HG03280 (cell line): ENCODE results near the gene RUNX1.
"Not testable (repeated sequence)": the region's sequence is repeated elsewhere in the genome, so short reads cannot be mapped to it uniquely, and the experiment has no call there.

ENCODE experiments used
- ATAC-seq: cut with Tn5 transposase; IDR thresholded peaks from one replicate; pipeline ENCODE4 v1.9.1; 2021; ENCODE audit warnings: mild to moderate bottlenecking, moderate library complexity; ENCODE audit not compliant: unreplicated experiment

RUNX1 gene

DNA sequence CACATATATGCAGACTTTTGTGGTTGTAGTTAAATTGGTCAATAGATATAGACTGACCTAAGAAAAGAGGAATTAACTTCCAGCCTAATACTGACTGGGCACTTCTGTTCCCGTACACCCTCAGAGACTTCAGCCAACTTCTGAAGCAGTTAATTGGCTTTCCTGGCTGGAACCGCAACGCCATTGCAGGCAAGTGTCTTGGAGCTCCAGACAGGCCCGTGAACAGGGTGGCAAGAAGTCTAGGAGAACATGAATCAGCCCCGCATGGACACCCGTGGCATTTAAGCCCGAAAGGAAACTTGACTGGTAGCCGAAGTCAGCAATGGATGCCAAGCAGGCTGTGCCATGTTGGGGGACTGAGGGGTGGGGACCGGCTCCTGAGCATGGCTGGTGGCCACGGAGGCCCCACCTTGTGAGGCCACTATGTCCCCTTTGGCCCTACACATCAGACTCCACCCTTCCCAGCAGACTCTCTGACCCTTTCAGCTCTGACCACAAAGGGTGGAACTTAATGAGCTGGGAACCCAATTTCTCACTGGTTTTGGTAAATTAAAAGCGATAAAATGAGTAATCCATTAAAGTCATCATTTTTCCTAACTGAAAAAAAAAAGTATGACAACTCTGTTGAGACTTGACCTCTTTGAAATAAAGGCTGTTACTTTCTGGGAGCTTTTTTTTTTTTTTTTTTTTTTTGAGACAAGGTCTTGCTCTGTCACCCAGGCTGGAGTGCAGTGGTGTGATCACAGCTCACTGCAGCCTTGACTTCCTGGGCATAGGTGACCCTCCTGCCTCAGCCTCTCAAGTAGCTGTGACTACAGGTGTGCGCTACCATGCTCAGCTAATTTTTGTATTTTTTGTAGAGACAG lies 54.1 kb downstream of the RUNX1 start:
- ATAC-seq, result no peak

DNA sequence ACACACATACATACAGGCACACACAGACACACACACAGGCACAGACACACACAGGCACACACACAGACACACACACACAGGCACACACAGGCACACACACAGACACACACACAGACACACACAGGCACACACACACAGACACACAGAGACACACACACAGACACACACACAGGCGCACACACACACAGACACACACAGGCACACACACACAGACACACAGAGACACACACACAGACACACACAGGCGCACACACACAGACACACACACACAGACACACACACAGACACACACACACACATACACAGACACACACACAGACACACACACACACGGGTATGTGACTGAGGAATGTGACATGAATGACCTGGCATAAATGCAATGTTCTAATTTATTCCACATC lies 55.6 kb downstream of the RUNX1 start:
- not testable (repeated sequence) for ATAC-seq

DNA sequence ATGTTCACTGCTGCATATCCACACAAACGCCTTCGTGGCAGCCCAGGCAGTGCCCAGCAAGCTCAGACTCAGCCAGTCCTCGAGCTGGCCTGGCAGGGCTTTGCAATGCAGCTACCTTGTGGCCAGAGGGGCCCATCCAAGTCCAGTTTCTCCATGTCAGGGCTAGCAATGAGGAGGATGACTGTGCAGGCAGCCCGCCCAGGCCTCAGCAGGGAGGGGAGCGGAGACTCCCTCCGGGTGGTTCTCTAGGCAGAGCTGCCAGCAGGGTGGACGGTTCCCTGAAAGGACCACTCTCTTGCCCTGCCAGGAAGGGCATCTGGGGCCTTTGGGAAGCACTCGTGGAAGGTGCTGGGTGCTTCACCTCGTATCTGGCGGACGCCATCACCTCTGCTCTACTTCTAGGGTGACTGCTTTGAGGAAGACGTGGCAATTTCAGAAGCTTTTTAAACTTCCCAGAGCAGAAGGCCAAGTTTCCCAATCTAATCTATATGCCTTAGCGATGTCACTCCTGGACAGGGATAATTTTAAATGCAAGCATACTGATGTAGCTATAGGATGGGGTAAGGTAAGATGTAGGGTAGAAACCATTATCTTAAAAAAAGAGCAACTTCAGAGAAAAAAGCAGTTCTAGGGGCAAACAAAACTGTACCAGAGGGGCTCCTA lies 56.2 kb downstream of the RUNX1 start:
- ATAC-seq, result no peak

DNA sequence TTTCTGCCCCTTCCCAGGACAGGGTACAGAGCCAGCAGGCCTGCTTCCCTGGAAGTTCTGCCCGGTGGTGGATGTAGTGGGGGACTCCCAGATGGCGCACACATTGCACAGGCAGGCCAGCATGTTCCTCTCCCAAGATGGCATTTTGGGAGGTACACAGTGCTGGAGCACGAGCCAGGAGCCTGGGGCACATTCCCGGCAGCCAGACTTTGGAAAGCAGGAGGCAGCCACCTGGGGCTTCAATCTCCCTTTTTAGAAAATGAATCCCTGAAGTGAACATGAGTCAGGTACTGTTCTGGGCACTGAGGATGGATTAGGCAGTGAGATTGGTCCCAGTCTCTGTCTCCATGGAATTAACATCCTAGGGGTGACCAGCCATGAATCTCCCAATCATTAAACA lies 56.9 kb downstream of the RUNX1 start:
- ATAC-seq, result no peak

DNA sequence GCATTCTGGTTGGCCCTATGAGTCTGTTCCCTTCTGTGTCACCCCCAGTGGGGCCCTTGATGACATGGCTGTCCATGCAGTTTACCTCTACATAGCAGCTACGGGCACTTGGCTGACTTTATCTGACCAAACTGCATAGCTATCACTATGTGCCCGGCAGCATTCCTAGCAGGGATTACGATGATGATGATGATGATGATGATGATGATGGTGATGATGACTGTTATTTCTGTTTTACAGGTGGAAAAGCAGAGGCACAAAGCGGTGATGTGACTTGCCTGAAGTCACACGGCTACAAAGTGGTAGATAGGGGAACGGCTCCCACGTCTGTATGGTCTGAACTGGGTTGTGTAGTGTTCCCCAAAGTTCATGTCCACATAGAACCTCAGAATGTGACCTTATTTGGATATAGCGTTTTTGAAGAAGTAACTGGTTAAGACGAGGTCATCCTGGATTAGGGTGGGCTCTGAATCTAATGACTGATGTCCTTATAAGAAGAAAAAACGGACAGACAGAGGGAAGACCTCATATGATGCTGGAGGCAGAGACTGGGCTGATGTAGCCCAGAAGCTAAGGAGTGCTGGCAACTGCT lies 57.6 kb downstream of the RUNX1 start:
- no peak for ATAC-seq

DNA sequence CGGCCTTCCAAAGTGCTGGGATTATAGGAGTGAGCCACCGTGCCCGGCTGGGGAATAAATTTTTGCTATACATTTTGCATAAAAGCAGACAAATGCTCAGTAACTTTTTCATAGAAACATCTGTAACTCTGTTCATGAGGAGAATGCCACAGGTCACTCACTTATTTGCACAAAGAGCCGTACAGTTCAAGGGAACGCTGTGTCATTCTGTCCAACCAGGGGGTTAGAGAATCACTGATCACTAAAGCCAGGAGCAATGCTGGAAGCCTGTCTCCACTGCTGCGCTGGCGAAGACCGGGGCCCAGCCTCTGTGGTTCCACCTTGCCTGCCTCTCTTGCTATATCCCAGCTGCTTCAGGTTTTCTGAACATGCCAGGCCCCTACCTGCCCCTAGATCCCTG lies 58.3 kb downstream of the RUNX1 start:
- no peak for ATAC-seq

DNA sequence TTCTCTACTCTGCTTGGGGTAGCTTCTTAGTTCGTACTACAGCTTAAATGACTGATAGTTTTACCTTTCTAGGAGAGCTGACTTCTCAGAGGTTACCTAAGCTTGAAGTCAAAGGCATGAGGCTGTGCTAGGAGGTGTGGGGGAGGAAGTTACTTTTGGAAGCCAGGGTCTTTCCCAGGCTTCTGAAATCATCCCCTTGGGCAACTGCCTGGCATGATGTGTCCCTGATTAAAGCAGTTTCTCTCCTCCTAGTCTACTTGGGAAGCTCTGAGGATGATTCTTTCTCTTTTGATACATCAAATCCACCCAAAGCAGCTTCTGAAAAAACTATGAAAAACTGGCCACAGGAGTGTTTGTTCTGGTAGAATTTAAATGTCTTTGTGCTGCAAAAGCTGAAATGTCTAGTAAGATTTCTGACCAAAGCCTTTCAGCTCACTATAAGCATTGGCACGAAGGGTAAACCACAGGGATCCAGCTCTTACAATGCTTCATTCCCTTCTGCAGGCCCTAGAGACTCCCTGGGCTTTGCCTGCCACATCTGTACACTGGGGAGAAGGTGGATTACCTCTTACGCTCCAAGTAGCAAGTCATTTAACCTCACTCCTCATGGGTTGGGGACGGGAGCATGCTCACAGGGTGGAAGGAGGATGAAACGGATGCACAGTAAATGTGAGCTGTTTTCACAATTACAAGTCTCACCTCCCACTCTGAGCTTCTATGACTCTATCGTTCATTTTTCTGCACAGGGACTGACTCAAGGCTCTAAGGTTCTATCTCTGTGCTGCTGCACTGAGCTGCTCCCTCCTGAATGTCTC lies 59.6 kb downstream of the RUNX1 start:
- no peak for ATAC-seq

DNA sequence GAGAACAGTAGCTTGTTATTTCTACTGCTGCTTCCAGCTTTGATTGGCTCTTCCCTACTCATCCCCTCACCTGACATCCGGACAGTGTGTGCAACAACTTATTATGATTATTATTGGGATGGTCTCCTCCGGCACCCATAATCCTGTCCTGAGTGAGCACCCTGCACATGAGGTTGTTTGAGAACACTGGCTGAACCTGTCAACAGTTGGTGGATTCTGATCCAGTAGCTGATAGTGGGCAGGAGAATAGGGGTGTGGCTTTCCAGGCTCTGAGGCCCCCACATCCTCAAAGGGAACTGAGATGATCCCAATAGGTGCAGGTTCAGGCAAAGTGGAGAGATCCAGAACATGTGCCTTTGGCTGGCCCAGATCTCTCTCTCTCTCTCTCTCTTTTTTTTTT lies 60.5 kb downstream of the RUNX1 start:
- ATAC-seq, result no peak

DNA sequence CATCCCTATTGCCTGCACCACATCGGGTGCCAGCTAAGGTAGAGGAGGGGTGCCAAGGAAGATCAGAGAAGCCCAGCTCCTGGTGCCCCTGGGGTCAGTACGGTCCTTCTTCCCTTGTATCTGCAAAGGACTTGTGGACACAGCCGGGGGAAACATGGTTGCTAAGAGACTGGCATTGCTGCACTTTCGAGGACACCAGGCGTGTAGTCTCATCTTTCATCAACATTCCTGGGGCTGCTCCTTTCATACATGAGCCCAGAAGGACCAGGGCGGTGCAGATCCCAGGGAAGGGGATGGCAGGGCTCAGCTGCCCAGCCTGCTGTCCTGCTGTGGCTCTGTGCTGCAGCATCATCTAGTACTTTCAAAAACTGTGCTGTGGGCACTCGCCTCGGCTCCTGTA lies 61.0 kb downstream of the RUNX1 start:
- no peak for ATAC-seq

DNA sequence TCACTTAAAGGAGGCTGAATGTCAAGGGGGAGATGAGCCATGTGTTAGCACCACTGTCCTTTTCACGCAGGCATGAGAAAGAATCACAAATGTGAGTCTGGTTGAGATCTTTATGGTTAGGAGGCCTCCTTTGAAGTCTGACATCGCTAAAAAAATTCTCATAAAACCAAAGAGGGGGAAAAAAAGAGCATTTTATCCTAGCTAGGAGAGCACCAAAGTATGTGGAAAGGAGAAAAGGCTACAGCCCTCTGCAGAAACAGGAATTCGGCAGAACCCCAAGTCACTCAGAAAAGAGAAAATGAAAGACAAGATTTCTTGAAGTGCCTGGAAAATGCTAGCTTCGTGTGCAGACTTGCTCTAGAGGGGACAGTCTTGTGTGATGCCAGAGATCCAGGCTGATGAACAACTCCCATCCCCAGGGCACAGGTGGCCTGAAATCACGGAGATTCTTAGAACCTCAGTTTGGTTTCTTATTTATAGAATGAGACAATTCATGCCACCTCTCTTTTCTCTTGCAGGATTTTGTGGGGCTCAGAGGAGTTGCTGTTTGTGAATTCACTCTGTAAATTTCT lies 61.5 kb downstream of the RUNX1 start:
- ATAC-seq, result no peak

DNA sequence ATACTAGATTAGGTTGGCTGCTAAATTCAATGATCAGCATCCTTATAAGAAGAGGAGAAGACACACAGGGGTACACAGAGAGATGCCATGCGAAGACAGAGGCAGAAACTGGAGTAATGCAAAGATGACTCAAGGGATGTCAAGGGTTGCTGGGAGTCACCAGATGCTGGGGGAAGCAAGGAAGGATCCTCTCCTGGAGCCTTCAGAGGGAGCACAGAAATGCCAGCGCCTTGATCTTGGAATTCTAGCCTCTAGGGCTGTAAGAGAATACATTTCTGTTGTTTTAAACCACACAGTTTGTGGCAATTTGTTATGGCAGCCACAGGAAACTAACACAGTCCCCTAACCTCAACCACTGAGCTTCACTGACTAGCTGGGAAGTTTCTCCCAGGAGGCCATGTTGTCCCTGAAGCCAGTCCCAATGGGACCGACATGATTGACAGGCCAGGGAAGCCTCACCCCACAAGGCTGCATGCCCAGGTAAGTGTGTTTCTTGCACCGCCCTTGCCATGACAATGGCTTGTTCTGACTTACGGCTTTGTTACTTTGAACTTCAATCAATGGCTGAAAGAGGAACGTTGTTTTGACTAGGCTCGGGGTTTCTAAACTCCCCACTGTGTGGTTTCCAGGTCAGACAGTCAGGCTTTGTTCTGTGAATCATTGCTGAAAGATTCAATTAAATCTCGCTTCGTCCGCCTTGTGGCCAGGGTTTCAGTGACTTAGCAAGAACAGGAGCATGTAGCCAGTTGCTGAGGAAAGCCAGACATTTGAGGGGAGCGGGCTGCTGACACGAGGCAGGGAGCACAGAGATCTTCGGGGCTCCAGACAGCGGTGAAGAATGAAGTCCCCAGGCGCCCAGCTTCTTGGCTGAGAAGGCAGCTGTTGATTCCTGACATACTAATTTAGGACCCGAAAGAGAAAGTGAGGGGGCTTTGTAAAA lies 62.3 kb downstream of the RUNX1 start:
- no peak for ATAC-seq

DNA sequence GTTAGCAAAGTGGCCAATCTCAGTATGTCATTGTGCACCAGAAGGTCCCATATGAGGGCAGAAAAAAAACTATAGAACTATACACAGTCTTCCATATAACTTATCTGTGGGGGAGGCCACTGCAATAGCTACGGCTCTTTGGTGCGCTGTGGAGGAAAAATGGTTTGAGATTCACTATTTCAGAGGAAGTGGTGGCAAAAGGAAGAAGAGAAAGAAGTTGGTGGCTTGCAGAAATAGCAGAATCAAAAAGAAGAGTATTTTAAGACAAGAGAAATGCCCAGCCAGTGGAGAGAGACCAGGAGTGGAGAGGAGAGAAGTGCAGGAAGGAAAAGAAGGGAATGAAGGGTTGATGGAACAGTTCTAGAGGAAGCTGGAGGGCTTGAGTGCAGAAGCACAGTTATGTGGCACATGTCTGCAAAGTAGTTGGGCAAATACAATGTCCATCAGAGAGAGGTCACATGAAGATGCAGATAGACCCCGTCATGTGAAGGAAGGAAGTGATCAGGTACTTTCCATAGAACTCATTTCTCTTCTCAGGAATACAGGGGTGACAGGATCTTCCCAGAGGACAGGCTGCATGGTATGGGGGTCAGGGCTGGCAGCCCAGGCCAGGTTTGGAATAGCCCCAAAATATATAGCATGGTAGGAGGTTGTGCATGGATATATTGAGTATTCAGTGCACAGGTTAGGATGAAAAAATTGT lies 64.6 kb downstream of the RUNX1 start:
- no peak for ATAC-seq

DNA sequence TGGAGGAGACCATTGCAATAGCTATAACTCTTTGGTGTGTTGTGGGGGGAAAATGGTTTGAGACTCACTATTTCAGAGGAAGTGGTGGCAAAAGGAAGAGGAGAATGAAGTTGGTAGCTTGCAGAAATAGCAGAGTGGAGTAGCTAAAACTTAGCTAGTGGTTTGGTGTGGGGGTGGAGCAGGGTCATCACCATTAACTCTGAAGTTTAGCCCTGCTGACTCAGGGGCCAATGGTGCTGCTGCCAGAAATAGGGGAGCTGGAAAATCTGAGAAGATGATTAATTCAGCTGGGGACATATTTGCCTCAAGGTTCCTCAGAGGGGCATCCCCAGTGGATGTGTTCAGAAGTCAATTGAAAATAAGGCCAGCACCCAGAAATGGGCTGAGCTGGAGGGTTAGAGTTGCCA lies 65.4 kb downstream of the RUNX1 start:
- ATAC-seq, result no peak

DNA sequence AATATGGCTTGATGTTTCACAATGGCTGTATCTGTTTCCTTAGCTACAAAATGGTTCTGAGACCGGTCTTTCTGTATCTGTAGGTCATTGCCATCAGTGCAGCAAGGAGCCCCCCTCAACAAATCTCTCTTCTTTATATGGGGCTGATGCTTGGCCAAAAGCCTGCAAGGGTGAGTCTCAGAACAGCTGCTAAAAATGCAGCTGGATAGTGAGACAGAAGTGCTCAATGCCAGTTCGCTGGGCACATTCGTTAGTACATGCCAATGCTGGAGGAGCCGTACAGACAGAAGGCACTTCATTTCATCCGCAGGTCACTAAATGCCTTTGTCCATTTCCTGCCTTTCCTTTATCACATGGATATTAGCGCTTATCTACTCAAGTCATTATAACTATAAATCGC lies 67.3 kb downstream of the RUNX1 start:
- ATAC-seq, result no peak

DNA sequence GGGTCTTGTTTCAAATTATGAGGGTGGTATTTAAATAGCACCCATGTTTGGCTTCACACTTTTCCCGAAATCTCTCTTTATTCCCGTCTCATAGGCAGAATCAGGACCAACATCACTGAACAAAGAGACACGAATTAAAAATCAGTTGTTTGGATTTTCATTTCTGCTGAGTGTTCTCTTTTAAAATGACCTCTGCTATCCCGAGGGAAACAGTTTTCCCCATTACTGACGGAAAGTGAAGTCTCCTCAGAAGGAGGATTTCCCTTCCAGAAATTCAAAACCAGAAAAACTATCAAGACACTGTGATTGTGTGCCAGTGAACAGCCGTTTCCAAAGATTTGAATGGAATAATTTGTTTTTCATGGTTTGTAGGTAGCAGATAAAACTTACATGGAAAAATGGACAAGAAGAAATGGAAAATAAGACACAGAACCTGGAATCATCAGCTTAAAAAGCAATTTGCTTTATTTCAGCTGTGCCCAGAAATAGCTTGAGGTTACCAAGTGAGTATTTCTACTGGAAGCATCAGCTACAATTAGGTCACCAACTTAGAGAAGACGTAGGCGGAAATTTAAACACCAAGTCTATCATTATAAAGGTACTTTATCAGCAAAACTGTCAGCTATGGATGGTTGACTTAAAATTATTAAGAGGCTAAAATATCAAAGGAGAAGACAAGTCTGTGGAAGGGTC lies 68.5 kb downstream of the RUNX1 start:
- ATAC-seq, result no peak

DNA sequence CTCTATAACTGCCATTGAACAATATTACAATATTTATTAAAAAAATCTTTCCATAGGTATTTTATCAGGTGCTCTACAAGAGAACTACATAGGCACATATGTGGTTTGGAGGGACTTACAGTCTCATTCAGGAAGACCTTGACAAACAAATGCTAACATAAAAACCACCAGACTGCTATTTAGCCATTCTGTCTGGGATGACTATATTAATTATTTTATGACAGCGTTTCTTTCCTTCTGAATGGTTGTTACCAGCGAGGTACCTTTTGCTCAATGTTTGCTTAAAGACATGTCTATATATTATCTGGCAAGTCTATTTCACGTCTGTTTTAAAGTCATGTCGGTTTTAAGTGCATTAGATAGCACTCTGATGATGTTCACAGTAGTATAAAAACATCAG lies 69.7 kb downstream of the RUNX1 start:
- ATAC-seq, result no peak

DNA sequence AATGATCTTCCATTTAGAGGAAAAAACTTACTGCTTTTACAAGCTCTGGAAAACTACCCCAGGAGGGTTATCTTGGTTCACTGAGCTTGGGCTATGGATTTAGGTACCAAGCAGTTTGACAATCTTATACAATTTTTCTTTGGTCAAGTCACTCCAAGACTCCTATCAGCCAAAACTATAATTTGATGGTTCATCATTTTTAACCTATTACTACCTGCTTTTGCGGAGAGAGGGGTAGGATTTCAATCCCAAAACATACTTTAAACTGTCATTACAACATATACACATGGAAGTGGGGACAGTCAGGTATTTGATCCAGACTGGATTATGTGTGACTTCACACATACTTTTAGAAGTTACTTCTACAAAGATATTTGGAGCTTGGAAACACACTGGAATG lies 71.8 kb downstream of the RUNX1 start:
- ATAC-seq, result no peak

DNA sequence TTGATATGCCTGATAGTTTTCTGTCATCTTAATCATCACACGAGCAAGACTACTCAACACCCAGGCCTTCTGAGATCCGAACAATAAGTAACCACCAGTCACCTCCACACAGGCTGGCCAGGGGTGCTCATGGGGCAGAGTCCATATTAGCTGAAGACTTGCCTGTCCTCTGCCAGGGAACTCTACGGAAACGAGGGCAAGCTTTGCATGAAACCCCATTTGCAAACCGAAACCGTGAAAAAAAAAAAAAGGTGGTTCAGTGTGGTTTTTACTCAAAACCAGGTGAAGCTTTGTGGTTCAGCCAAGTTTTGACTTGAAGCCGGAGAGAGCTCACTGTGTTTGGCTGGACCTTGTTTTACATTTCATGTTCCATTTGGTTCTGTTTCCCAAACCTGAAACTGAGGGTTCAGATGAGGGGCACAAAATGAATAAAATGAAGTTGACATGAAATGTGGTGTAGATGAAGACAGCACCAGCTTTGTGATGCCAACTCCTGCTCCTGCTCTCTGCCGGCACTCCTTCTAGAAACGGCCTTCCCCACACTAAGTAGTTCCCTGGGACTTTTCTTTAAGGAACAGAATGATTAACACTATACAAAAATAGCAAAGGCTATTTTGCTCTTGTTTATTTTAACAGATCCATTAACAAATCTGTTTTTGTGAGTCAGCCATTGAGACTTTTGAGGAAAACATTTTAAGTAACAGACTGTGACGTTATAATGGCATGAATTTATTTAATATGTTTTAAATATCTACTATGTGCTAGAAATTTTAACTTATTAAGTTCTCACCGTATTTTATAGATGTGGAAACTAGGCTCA lies 74.7 kb downstream of the RUNX1 start:
- peak; percentile 87 for ATAC-seq
